Measurements from ENCODE around the gene C1QL4. TPM values are rescaled to one million over a fixed set of nuclear protein-coding genes. Genes with fewer than 3 reads are reported as not detected.

Gene C1QL4
- total and polyA plus RNA-seq, 9 of the 15 experiments (the other 6 are each of a cell fraction or from before 2014, with no cell fraction given): 0.08 to 2.1 (median 0.31) TPM

- TF ChIP-seq EHMT2 (IDR thresholded peaks at IDR 0.05) (no peak), ZNF212 (CRISPR knock-in tag; IDR thresholded peaks at IDR 0.05) (no peak), TCF15 (CRISPR knock-in tag; IDR thresholded peaks at IDR 0.05) (no peak), MTA1 (IDR thresholded peaks at IDR 0.05; ENCODE audit: borderline replicate concordance) (no peak), HDAC1 (IDR thresholded peaks at IDR 0.05) (peak in 1 of 2 experiments; percentile 55; a peak in 1 of 4 replicates), PML (IDR thresholded peaks at IDR 0.05; ENCODE audit: low read length) (no peak), RBM39 (optimal IDR thresholded peaks at IDR 0.05; ENCODE audit: low read depth, low read length) (no peak), ARID3A (IDR thresholded peaks at IDR 0.05; ENCODE audit: borderline replicate concordance, low read depth, low read length) (no peak), ZNF408 (CRISPR knock-in tag; IDR thresholded peaks at IDR 0.05; ENCODE audit: low read depth) (no peak), DACH1 (IDR thresholded peaks at IDR 0.05; ENCODE audit: partially characterized antibody) (no peak), CHD4 (IDR thresholded peaks at IDR 0.05; ENCODE audit: insufficient read depth, insufficient replicate concordance, low read depth, low read length, poor library complexity, severe bottlenecking) (no peak), ZSCAN29 (IDR thresholded peaks at IDR 0.05) (no peak), HEY1 (CRISPR knock-in tag; IDR thresholded peaks at IDR 0.05; ENCODE audit: borderline replicate concordance) (no peak), ZNF165 (CRISPR knock-in tag; IDR thresholded peaks at IDR 0.05; ENCODE audit: borderline replicate concordance) (no peak), SIN3B (IDR thresholded peaks at IDR 0.05; ENCODE audit: low read depth) (0 out of 2 replicates have a peak, but pooled peaks have one; percentile 30), TAF9B (IDR thresholded peaks at IDR 0.05; ENCODE audit: partially characterized antibody) (no peak), ZKSCAN3 (CRISPR knock-in tag; IDR thresholded peaks at IDR 0.05) (no peak), SLC30A9 (CRISPR knock-in tag; IDR thresholded peaks at IDR 0.05) (no peak), ZNF24 (IDR thresholded peaks at IDR 0.05) (no peak), KLF13 (tag; IDR thresholded peaks at IDR 0.05; ENCODE audit: borderline replicate concordance, low read depth) (no peak), HBP1 (CRISPR knock-in tag; IDR thresholded peaks at IDR 0.05) (no peak), ZNF436 (CRISPR knock-in tag; IDR thresholded peaks at IDR 0.05) (no peak), RBFOX2 (IDR thresholded peaks at IDR 0.05; ENCODE audit: low read depth, low read length) (no peak), SMC3 (conservative IDR thresholded peaks at IDR 0.05; ENCODE audit: insufficient read depth, low read depth, low read length) (peak; percentile 74), SAFB (IDR thresholded peaks at IDR 0.05; ENCODE audit: borderline replicate concordance, low read depth, low read length) (no peak), CREB3L1 (IDR thresholded peaks at IDR 0.05; ENCODE audit: borderline replicate concordance, low read depth) (peak; percentile 68; the same call in 1 of the 2 replicates), ASH1L (IDR thresholded peaks at IDR 0.05; ENCODE audit: borderline replicate concordance, low read depth, partially characterized antibody) (no peak), MCM7 (IDR thresholded peaks at IDR 0.05) (no peak)
Measured at GRCh38 chr12:49288412-49288853, 48.6 kb downstream of the C1QL4 start (continued).

Measured in K562 (cell line).